Keratinocyte (primary cell): ENCODE measurements around the gene MID1. TPM values are rescaled to one million over a fixed set of nuclear protein-coding genes. Genes with fewer than 3 reads are reported as not detected.

Source experiments
- DNase-seq: peaks from one replicate; pipeline ENCODE4 v3.0.0-alpha.2; 2011; ENCODE audit warnings: low read depth, missing footprints, low spot score
- FAIRE-seq: peaks from 2 replicates; lab custom pipeline; 2011; peaks lifted over from hg19 to GRCh38; lab: Jason Lieb, UNC
- H2AFZ ChIP-seq: 2 replicates; pipeline ENCODE4 v1.6.0; 2012; ENCODE audit warnings: low read length, control low read depth, inconsistent platforms; ENCODE audit not compliant: control insufficient read depth
- H3K27ac ChIP-seq: 2 replicates; pipeline ENCODE4 v1.5.1; 2011; ENCODE audit warnings: low read length; ENCODE audit not compliant: control insufficient read depth, insufficient read depth
- H3K27me3 ChIP-seq: 3 replicates; pipeline ENCODE4 v1.6.0; 2011; ENCODE audit warnings: low read length; ENCODE audit not compliant: control insufficient read depth, insufficient read depth; ENCODE audit errors: extremely low read depth
- H3K36me3 ChIP-seq, 2 experiments: 2 replicates in 1 of 2; 3 replicates in 1 of 2; pipeline ENCODE4 v1.5.1; 2011; ENCODE audit warnings: low read length in 2 of 2, mild to moderate bottlenecking in 1 of 2; ENCODE audit not compliant: control insufficient read depth in 2 of 2, insufficient read depth in 2 of 2; ENCODE audit errors: extremely low read depth in 1 of 2
- H3K4me1 ChIP-seq: 3 replicates; pipeline ENCODE4 v1.5.1; 2011; ENCODE audit warnings: low read length; ENCODE audit not compliant: control insufficient read depth, insufficient read depth; ENCODE audit errors: extremely low read depth
- H3K4me2 ChIP-seq: 3 replicates; pipeline ENCODE4 v1.6.0; 2011; ENCODE audit warnings: low read depth, low read length; ENCODE audit not compliant: control insufficient read depth, insufficient read depth; ENCODE audit errors: extremely low read depth
- H3K4me3 ChIP-seq, 3 experiments: fragments of 200-600 bp in 1 of 3; sonication (generic) in 1 of 3; 2 replicates in 2 of 3; 3 replicates in 1 of 3; pipeline ENCODE4 v1.5.1; 2011 to 2016; ENCODE audit warnings: low read length in 3 of 3, mild to moderate bottlenecking in 3 of 3, control low read depth in 2 of 3, inconsistent platforms in 1 of 3, low read depth in 1 of 3, mixed read lengths in 1 of 3, mixed run types in 1 of 3, moderate library complexity in 1 of 3; ENCODE audit not compliant: control insufficient read depth in 2 of 3, insufficient read depth in 2 of 3; ENCODE audit errors: extremely low read depth in 1 of 3
- H3K79me2 ChIP-seq: 2 replicates; pipeline ENCODE4 v1.6.0; 2012; ENCODE audit warnings: low read length; ENCODE audit not compliant: control insufficient read depth, insufficient read depth
- H3K9ac ChIP-seq: 3 replicates; pipeline ENCODE4 v1.6.0; 2011; ENCODE audit warnings: low read length; ENCODE audit not compliant: control insufficient read depth, insufficient read depth; ENCODE audit errors: extremely low read depth
- H3K9me1 ChIP-seq: 3 replicates; pipeline ENCODE4 v1.6.0; 2011; ENCODE audit warnings: low read length; ENCODE audit not compliant: control insufficient read depth, insufficient read depth; ENCODE audit errors: extremely low read depth
- H3K9me3 ChIP-seq: 2 replicates; pipeline ENCODE4 v1.5.1; 2012; ENCODE audit warnings: low read depth, low read length; ENCODE audit not compliant: control insufficient read depth
- H4K20me1 ChIP-seq: 3 replicates; pipeline ENCODE4 v1.6.0; 2011; ENCODE audit warnings: low read length; ENCODE audit not compliant: control insufficient read depth, insufficient read depth; ENCODE audit errors: extremely low read depth
- CTCF ChIP-seq, 3 experiments: IDR thresholded peaks in 1 of 3; conservative IDR thresholded peaks in 1 of 3; optimal IDR thresholded peaks in 1 of 3; 2 replicates in 2 of 3; 3 replicates in 1 of 3; pipeline versions ENCODE3 to v1.5.1; 2011; ENCODE audit warnings: low read length in 3 of 3, mild to moderate bottlenecking in 3 of 3, moderate library complexity in 2 of 3, control low read depth in 1 of 3, inconsistent platforms in 1 of 3; ENCODE audit not compliant: insufficient read depth in 2 of 3; ENCODE audit errors: extremely low read depth in 1 of 3
- EZH2 ChIP-seq: IDR thresholded peaks from one replicate; pipeline ENCODE4 v1.6.1; 2012; ENCODE audit warnings: inconsistent platforms, mild to moderate bottlenecking, low read length, moderate library complexity
- dilution Hi-C: fragments of 300-500 bp; cut with MboI; formaldehyde crosslinking; loops from one replicate; pipeline ENCODE4 v1.7.0; 2020; ENCODE audit warnings: low sequenced_read_pairs; ENCODE audit not compliant: extremely low pct_ligation_motif_present
- polyA plus RNA-seq, 5 experiments: library from polyadenylated mRNA; depleted of rRNA in 3 of 5; stranded (reverse) in 3 of 5; stranded (forward) in 1 of 5; unstranded in 1 of 5; fragments of >200 nt; gene quantifications; 1 replicate in 1 of 5; 2 replicates in 3 of 5; 3 replicates in 1 of 5; pipeline versions ENCODE4 v1.2.1 to v1.2.3, GENCODE V29; 2011 to 2012; ENCODE audit warnings: missing spikeins in 2 of 5, low read depth in 1 of 5, low replicate concordance in 1 of 5

The MID1 gene
- polyA plus RNA-seq, 1 donor (not counting 4 experiments of a cell fraction or from before 2014, with no cell fraction given), result 9.2 TPM

GRCh38 chrX:10507876-10508275 is 112.5 kb downstream of the MID1 start:
- Histone ChIP-seq H3K36me3 (no peaks in the 10 kb centered on the region), H3K27ac (no peak overlapping the region), H3K4me1 (no peaks in the 10 kb centered on the region), H3K79me2 (no peaks in the 10 kb centered on the region), H4K20me1 (no peaks in the 10 kb centered on the region), H3K9me3 (no peaks in the 10 kb centered on the region), H3K4me2 (no peak overlapping the region), H3K27me3 (no peaks in the 10 kb centered on the region), H3K9ac (no peak overlapping the region), H3K4me3 (no peak overlapping the region), H3K9me1 (no peaks in the 10 kb centered on the region), H2AFZ (no peak overlapping the region)
- TF ChIP-seq EZH2 (no peak), CTCF (optimal IDR thresholded peaks at IDR 0.05 in 1 of 3, IDR thresholded peaks at IDR 0.05 in 1 of 3, conservative IDR thresholded peaks at IDR 0.05 in 1 of 3; ENCODE audit: extremely low read depth in 1 of 3, insufficient read depth in 2 of 3, low read length in 3 of 3) (no peak)
- DNase-seq (no peak), FAIRE-seq (no peak)
- dilution Hi-C loops, result no loop called here

- Histone ChIP-seq H3K4me1 (no peaks in the 10 kb centered on the region), H3K27ac (no peak overlapping the region), H2AFZ (no peak overlapping the region), H3K9ac (no peak overlapping the region), H3K27me3 (no peaks in the 10 kb centered on the region), H3K4me3 (no peak overlapping the region), H3K79me2 (no peaks in the 10 kb centered on the region), H3K9me1 (no peaks in the 10 kb centered on the region), H3K36me3 (no peaks in the 10 kb centered on the region), H4K20me1 (no peaks in the 10 kb centered on the region), H3K9me3 (no peaks in the 10 kb centered on the region), H3K4me2 (no peak overlapping the region)
- TF ChIP-seq CTCF (optimal IDR thresholded peaks at IDR 0.05 in 1 of 3, IDR thresholded peaks at IDR 0.05 in 1 of 3, conservative IDR thresholded peaks at IDR 0.05 in 1 of 3; ENCODE audit: extremely low read depth in 1 of 3, insufficient read depth in 2 of 3, low read length in 3 of 3), result no peak
- dilution Hi-C loops, result no loop called here
- DNase-seq, result no peak
- FAIRE-seq, result no peak
Measured at GRCh38 chrX:10507181-10507580, 113.2 kb downstream of the MID1 start.
